Stimulated activated CD8-positive, alpha-beta memory T cell treated with anti-CD3 and anti-CD28 coated beads, Interleukin-7, amount 100 ng/mL, for 48 hours (primary cell): ENCODE data around the gene ADCY2.

Experiments used
- DNase-seq, 2 donors: peaks; one replicate each; pipeline ENCODE4 v3.0.0-alpha.2; 2020; ENCODE audit warnings: low read depth in 1 of 2; ENCODE audit errors: extremely low read depth in 1 of 2

The ADCY2 gene

GRCh38 chr5:7855611-7856010 lies 459.7 kb downstream of the ADCY2 start:
- DNase-seq, result no peak

DNA sequence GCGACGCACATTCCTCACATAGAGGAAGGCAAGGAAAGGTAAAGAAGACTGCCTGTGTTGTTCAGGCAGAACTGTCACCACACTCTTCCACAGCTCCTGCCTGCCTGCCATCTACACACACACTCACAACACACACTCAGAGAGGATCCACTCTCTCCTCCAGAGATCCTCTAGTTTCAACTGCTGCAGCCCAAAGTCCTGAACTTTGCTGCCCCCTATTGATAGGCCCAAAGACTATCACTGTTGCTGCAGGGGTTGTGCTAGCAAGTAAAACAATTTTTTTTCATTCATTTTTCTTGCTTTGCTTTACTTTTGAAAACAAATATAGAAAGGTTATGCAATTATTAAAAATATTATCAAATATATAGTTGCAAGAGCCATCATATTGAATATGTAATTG lies 460.9 kb downstream of the ADCY2 start:
- DNase-seq, result no peak

- DNase-seq, result no peak
Measured at GRCh38 chr5:7857361-7857760, 461.4 kb downstream of the ADCY2 start.

- no peak for DNase-seq
Measured at GRCh38 chr5:7857926-7858632, 462.1 kb downstream of the ADCY2 start.

DNA sequence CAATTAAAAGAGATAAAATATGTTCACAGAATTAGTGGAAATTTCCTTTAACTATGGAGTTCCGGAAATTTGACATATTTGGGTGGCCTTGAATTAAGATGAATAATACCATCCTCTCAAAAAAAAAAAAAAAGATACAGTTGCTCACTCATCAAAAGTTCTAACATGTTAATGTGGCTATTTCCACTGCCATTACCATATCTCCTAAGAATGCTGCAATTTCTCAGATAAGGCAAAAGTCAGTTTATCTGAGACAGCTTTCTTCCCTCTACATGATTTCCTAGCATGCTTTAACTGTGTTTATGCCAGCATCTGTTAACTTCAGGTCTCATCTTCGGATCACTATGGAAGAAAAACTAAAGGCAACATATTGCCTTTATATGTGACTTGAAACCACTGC lies 470.3 kb downstream of the ADCY2 start:
- no peak for DNase-seq

- no peak for DNase-seq
Measured at GRCh38 chr5:7867260-7867659, 471.3 kb downstream of the ADCY2 start.

- no peak for DNase-seq
Measured at GRCh38 chr5:7868427-7868772, 472.5 kb downstream of the ADCY2 start.

- DNase-seq, result peak; percentile 83 to 89
Measured at GRCh38 chr5:7868773-7869473, 473.0 kb downstream of the ADCY2 start, which contains the start of the genes FASTKD3 and MTRR. FASTKD3 (minus strand) TSS chr5:7869031; CDS start chr5:7868083, 948 bp downstream. MTRR (plus strand) TSS chr5:7869148; CDS start chr5:7870795, 1,647 bp downstream.

GRCh38 chr5:7869474-7870136 lies 473.7 kb downstream of the ADCY2 start:
- no peak for DNase-seq

- no peak for DNase-seq
Measured at GRCh38 chr5:7871653-7872052, 475.7 kb downstream of the ADCY2 start.

- no peak for DNase-seq
Measured at GRCh38 chr5:7872517-7873130, 476.7 kb downstream of the ADCY2 start.

DNA sequence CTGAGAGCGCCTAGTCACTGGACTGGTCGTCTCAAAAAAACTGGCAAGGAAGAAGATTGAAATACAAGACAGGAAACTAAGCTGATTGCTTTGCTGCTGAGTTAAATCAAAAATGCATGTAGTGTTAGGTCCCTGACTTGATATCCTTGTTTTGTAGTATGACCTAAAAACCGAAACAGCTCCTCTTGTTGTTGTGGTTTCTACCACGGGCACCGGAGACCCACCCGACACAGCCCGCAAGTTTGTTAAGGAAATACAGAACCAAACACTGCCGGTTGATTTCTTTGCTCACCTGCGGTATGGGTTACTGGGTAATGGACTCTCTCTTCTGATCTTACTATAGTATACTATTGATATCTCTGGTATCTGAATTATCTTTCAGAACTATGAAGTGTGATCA lies 477.3 kb downstream of the ADCY2 start:
- DNase-seq, result no peak

DNA sequence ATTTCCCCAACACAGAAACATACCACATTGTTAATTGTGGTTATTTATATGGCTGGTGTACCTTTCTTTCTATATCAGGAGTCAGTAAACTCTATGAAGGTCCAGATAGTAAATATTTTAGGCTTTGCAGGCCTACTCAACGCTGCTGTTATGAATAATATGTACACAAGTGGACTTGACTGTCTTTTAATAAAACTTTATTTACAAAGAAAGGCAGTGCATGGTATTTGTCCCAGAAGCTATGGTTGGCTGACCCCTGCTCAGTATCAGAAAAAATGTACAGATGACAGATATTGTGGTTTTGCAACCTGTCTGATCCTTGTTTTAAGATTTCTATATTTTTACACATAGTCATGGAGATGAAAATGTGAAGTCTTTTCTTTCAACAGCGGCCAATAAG lies 478.7 kb downstream of the ADCY2 start:
- DNase-seq, result no peak

- DNase-seq, result no peak
Measured at GRCh38 chr5:7875151-7875550, 479.2 kb downstream of the ADCY2 start.

- DNase-seq, result no peak
Measured at GRCh38 chr5:7876867-7877266, 480.9 kb downstream of the ADCY2 start.

DNA sequence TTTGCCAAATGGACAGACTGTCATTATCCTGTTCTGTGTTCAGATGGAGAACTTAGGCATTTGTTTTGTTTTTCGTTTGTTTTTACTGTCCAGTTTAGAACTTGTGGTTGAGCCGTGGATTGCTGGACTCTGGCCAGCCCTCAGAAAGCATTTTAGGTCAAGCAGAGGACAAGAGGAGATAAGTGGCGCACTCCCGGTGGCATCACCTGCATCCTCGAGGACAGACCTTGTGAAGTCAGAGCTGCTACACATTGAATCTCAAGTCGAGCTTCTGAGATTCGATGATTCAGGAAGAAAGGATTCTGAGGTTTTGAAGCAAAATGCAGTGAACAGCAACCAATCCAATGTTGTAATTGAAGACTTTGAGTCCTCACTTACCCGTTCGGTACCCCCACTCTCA lies 481.9 kb downstream of the ADCY2 start:
- DNase-seq, result no peak

DNA sequence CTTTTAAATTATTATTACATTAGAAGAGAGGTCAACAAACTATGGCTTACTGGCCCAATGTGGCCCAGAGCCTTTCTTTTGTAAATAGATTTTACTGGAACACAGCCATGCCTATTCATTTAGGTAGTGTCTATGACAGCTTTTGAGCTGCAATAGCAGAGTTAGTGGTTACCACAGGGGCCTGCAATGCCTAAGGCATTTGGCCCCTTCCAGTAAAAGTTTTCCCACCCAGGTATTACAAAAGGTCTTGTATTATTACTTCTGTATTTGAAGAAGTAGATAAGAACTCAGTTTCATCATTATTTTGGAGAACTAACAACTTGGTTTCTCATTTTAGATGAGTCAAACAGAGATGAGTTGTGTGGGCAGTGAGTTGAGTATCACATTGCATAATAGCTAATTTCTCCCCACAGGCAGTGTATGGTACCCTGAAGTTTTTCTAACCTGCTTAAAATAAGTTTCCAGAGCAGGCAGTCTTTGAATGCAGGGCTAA lies 482.5 kb downstream of the ADCY2 start:
- DNase-seq, result no peak
